ENCODE measurements around the gene CCDC57.

Gene CCDC57

GRCh38 chr17:82149401-82150099 lies 63.1 kb downstream of the CCDC57 start:
- Histone ChIP-seq H3K27me3 (replicated peaks) (no peaks in the 10 kb centered on the region), H3K36me3 (replicated peaks) (peaks cover 5% of the 10 kb centered on the region), H3K4me3 (ENCODE audit: low read depth, low read length) (no peak overlapping the region), H3K27ac (no peak overlapping the region)
- TF ChIP-seq CTCF (IDR thresholded peaks at IDR 0.05; ENCODE audit: low read depth, low read length, missing control alignments), result no peak
- DNase-seq, result no peak
- in situ Hi-C loops (cut with HindIII; ENCODE audit: low pct_ligation_motif_present, low sequenced_read_pairs), result no loop called here

DNA sequence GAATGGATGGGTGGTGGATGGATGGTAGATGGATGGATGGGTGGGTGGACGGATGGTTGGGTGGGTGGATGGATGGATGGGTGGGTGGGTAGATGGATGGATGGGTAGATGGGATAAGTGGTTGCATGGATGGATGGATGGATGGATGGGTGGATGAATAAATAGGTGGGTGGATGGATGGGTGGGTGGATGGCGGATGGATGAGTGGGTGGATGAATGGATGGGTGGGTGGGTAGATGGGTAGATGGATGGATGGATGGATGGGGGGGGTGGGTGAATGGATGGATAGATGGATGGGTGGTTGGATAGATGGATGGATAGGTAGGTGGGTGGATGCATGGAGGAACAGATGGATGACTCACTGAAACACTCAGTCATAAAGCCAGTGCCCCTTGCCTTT lies 63.6 kb downstream of the CCDC57 start:
- DNase-seq, result no peak
- TF ChIP-seq CTCF (IDR thresholded peaks at IDR 0.05; ENCODE audit: low read depth, low read length, missing control alignments), result no peak
- no peak overlapping the region for H3K27ac ChIP-seq
- H3K36me3 ChIP-seq (replicated peaks), result peaks cover under 1% of the 10 kb centered on the region
- in situ Hi-C loops (cut with HindIII; ENCODE audit: low pct_ligation_motif_present, low sequenced_read_pairs), result no loop called here
- H3K27me3 ChIP-seq (replicated peaks), result no peaks in the 10 kb centered on the region
- no peak overlapping the region for H3K4me3 ChIP-seq (ENCODE audit: low read depth, low read length)

GRCh38 chr17:82148011-82148410 lies 64.6 kb downstream of the CCDC57 start:
- H3K27me3 ChIP-seq (replicated peaks), result no peaks in the 10 kb centered on the region
- H3K27ac ChIP-seq, result no peak overlapping the region
- no peaks in the 10 kb centered on the region for H3K36me3 ChIP-seq (replicated peaks)
- H3K4me3 ChIP-seq (ENCODE audit: low read depth, low read length), result no peak overlapping the region
- no peak for DNase-seq
- no peak for TF ChIP-seq CTCF (IDR thresholded peaks at IDR 0.05; ENCODE audit: low read depth, low read length, missing control alignments)
- in situ Hi-C loops (cut with HindIII; ENCODE audit: low pct_ligation_motif_present, low sequenced_read_pairs), result no loop called here

GRCh38 chr17:82146663-82147654 lies 65.7 kb downstream of the CCDC57 start:
- Histone ChIP-seq H3K27ac (no peak overlapping the region), H3K4me3 (ENCODE audit: low read depth, low read length) (no peak overlapping the region), H3K27me3 (replicated peaks) (no peaks in the 10 kb centered on the region), H3K36me3 (replicated peaks) (no peaks in the 10 kb centered on the region)
- TF ChIP-seq CTCF (IDR thresholded peaks at IDR 0.05; ENCODE audit: low read depth, low read length, missing control alignments), result no peak
- no peak for DNase-seq
- in situ Hi-C loops (cut with HindIII; ENCODE audit: low pct_ligation_motif_present, low sequenced_read_pairs), result no loop called here

- no peak for TF ChIP-seq CTCF (IDR thresholded peaks at IDR 0.05; ENCODE audit: low read depth, low read length, missing control alignments)
- no peak overlapping the region for H3K4me3 ChIP-seq (ENCODE audit: low read depth, low read length)
- H3K36me3 ChIP-seq (replicated peaks), result no peaks in the 10 kb centered on the region
- H3K27me3 ChIP-seq (replicated peaks), result no peaks in the 10 kb centered on the region
- no peak overlapping the region for H3K27ac ChIP-seq
- in situ Hi-C loops (cut with HindIII; ENCODE audit: low pct_ligation_motif_present, low sequenced_read_pairs), result no loop called here
- DNase-seq, result no peak
Observed at GRCh38 chr17:82145550-82146155, 67.0 kb downstream of the CCDC57 start.
